CD1c-positive myeloid dendritic cell (primary cell): ENCODE data around the gene MAP3K7CL.

Experiments used
- DNase-seq: peaks from one replicate; pipeline ENCODE4 v3.0.0-alpha.2; 2016; ENCODE audit errors: extremely low spot score

Gene MAP3K7CL

DNA sequence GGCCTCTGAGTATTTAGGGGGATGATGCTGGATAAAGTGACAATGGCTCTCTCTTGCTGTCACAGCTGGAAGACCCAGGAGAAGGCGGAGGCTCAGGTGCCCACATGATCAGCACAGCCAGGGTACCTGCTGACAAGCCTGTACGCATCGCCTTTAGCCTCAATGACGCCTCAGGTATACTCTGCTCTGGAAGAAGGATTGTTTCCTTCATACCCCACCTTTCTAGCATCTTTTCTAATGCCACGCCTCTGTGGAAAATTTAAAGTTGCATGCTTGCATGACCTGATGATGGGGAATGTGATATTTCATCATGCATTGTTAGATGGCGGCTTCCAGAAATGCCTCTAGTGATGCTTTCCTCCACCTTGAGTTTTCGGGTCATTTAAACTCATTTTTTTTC is 2.8 kb downstream of the MAP3K7CL start:
- DNase-seq = no peak

DNA sequence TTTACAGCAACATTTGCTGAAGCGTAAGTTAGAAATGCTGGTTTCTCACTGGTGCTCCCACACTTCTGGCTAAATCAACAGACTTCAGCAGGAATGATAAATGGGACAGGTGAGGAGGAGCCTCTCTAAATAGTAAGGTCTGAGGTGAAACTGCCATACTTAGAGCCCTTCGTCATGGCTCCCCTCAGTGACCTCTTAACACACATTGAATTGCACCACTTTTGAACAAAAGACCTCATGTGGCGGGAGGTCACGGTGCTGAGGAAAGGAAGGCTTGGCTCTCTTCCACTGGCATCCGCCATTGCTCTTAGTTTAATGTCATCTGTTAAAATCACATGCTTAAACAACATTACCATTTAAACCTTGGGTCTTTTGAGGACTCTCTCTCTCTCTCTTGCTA is 3.4 kb downstream of the MAP3K7CL start:
- DNase-seq = no peak

DNA sequence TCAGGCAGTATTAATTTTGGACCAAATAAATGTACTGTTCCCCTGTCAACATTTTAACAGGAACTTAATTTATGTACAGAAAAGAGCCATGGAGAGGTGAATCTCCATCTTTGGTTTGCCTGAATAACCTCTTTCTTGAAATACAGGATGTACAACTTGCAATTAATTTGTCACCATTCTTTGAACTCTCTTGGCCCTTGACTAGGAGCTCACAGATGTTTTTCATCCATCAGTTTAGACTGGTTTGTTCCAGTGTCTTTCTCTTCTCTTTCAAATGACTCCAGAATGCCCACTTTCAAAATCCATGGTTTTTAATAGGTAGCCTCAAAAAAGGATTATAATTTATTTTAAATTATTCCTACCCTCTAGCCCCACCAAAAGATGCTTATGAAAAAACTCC is 5.0 kb downstream of the MAP3K7CL start:
- DNase-seq = no peak

- DNase-seq = no peak
These were observed 5.6 kb downstream of the MAP3K7CL start for GRCh38 chr21:29136033-29136432.

GRCh38 chr21:29144736-29145353 is 14.4 kb downstream of the MAP3K7CL start:
- no peak for DNase-seq

DNA sequence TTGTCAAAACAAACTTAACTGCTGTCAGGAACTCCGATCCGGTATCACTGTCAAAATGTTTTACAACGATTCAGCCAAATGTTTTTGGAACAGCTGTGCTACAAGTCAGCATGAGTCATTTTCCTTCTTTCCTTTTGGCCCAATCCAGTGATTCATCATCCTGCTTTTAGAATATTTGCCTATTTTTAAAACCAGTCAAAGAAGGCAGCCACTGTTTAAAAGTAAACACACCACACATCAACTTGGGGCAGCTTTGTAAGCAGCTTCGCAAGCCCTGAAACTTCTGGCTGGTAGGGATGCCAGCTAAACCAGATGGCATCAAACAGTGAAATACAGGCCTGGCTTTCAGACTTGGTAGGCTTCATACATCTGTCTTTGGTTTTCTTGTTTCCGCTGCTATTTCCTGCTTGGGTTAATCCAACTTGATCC is 14.9 kb downstream of the MAP3K7CL start:
- DNase-seq = no peak

DNA sequence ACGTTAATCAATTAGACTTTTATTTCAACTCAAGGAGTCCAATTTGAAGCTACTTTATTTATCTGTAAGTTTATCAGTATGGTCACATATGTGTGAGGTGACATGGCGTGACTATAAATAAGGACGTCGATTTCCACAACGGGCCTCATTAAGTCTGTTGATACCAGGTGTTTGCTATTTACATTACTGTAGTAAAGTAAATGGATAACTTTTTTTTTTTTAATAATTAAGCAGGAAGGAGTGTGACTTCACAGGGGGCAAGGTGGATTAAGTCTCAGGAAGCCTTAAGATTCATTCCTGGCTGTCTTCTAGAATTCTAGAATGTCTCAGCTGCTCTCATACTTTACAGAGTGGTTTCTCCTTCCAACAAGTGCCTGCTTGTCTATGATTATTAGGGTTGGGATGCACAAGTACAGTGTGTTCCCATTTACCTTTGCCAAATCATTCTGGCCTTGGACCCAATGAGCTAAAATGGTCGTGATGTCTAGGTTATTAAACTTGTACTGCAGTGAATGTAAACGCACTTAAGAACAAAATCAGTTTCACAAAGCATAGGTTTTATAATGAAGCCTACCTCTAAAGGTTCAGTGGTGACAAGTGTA is 15.5 kb downstream of the MAP3K7CL start:
- DNase-seq = no peak

DNA sequence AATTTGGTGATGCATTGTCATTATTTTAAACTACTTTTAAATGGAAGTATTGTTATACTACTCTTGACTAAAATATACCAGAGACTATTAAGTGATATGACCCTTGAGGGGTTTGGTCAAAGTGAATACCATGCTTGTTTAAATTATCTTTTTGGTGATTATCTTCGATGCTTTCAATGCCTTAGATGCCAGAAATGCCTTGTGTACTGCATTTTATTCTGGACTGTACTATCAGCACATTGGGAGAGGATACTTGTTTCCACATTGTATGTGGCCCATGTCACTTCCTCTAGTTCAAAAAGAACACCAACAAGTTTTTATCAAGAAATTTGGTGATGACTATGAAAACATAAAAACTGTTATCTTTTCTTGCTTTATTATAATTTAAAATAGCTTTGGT is 16.3 kb downstream of the MAP3K7CL start:
- DNase-seq = no peak

- DNase-seq = no peak
These were observed 18.1 kb downstream of the MAP3K7CL start for GRCh38 chr21:29148530-29148929.

- DNase-seq = no peak
These were observed 19.5 kb downstream of the MAP3K7CL start for GRCh38 chr21:29149808-29150425.

DNA sequence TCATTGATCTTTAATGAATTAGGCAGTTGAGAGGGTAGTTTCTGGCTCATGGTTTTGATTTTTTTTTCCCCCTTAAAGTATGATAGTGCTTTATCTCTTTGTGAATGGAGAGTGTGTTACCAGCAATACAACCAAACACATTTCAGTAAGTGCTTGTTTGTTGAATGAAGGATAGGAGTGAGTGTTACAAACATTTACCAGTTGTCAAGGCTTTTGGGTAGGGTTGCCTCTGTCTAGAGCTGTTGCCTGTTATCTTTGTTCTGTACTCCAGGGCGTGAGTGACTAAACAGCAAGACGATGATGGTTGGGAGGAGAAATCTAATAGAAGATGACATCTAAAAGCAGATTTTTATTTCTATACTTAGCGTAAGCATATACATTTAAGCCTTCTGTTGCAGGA is 21.5 kb downstream of the MAP3K7CL start:
- DNase-seq = no peak

- DNase-seq = no peak
These were observed 22.5 kb downstream of the MAP3K7CL start for GRCh38 chr21:29152916-29153315.

GRCh38 chr21:29154270-29154669 is 23.8 kb downstream of the MAP3K7CL start:
- no peak for DNase-seq

GRCh38 chr21:29155118-29155932 is 24.9 kb downstream of the MAP3K7CL start:
- peak; percentile 73 for DNase-seq

- DNase-seq = no peak
These were observed 25.5 kb downstream of the MAP3K7CL start for GRCh38 chr21:29155933-29156260.

GRCh38 chr21:29157080-29157479 is 26.6 kb downstream of the MAP3K7CL start:
- DNase-seq = peak; percentile 77

- DNase-seq = peak; percentile 44
These were observed 29.4 kb downstream of the MAP3K7CL start for GRCh38 chr21:29159842-29160241.

DNA sequence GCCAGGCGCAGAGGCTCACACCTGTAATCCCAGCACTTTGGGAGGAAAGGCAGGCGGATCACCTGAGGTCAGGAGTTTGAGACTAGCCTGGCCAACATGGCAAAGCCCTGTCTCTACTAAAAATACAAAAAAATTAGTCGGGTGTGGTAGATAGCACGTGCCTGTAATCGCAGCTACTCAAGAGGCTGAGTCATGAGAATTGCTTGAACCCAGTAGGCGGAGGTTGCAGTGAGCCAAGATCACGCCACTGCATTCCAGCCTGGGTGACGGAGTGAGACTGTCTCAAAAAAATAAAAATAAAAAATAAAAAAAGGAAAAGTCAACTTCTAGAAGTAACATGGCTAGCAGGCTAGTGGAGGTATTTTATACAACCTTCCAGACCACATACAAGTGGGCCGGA is 32.4 kb downstream of the MAP3K7CL start:
- peak; percentile 71 for DNase-seq

DNA sequence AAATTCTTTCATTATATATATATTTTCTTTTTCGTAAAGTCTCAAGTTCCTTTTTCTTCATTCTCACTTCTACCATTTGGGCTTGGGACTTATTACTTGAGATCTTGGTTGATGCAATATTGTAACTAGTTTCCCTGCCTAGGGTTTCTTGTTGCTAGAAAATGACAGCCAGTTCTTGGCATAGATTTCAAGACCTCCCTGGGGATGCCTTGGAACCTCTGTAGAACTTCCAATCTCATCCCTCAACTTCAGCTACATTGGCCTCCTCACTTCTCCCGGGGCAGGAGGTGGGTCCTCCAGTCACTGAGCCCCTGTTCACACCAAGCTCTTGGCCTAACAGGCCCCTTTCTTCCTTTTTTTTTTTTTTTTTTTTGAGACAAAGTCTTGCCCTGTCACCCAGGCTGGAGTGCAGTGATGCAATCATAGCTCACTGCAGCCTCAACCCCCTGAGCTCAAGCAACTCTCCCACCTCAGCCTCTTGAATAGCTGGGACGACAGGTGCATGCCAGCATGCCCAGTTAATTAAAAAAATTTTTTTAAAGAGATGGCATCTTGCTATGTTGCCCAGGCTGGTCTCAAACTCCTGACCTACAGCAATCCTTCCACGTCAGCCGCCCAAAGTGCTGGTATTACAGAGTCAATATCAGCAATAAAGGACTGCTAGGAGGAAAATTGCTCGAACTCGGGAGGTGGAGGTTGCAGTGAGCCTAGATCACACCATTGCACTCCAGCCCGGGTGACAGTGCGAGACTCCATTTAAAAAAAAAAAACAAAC is 33.1 kb downstream of the MAP3K7CL start:
- DNase-seq = peak; percentile 79

- peak; percentile 71 for DNase-seq
These were observed 34.0 kb downstream of the MAP3K7CL start for GRCh38 chr21:29164323-29164942.

GRCh38 chr21:29166323-29166722 is 35.9 kb downstream of the MAP3K7CL start:
- peak; percentile 34 for DNase-seq
